ACHN (cell line): ENCODE data around the gene MAML2.
A peak's percentile ranks its signal among the peaks of the same experiment; 100 is the strongest.

Experiments
- DNase-seq: peaks from one replicate; pipeline ENCODE4 v3.0.0-alpha.2; 2015
- in situ Hi-C: cut with HindIII; loops from 2 replicates; pipeline ENCODE4 v1.10.0; 2017; ENCODE audit warnings: low sequenced_read_pairs, low pct_ligation_motif_present, low pct_unique_long_range_greater_than_20kb

MAML2 gene

GRCh38 chr11:96057502-96057901 lies 285.5 kb downstream of the MAML2 start:
- no peak for DNase-seq
- in situ Hi-C loops = no loop called here

- in situ Hi-C loops = no loop called here
- DNase-seq = no peak
Observed at GRCh38 chr11:96056576-96056975, 286.4 kb downstream of the MAML2 start.

DNA sequence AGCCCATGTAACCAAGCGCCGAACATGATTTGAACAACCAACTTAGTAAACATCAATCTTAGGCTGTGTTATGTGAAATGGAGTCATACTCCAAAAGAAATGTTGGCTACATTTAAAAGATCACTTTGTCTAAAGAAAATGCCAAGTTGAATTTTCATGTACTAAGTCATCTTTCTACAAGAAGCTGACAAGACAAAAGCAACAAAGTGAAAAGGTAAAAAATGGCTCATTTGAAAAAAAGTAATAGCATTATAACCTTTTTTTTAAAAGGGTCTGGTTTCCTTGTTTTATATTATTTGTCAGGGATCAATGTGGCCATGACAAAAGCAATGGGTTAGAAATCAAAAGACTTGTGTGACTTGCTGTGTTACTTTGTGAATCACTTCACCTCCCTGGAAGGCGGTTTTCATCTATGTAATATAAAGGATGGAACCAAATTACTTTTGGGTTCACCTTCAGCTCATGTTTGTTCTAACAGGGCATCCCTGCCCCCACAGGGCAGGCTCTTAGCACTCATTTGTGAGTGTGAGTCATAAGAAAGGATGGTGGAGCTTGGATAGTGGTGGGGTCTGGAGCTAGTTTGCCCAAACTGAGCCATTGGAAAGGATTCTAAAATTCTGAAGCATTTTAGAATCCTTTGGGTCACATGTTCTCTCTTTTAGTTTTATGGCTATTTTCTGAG lies 287.1 kb downstream of the MAML2 start:
- peak; percentile 25 for DNase-seq
- in situ Hi-C loops = no loop called here

DNA sequence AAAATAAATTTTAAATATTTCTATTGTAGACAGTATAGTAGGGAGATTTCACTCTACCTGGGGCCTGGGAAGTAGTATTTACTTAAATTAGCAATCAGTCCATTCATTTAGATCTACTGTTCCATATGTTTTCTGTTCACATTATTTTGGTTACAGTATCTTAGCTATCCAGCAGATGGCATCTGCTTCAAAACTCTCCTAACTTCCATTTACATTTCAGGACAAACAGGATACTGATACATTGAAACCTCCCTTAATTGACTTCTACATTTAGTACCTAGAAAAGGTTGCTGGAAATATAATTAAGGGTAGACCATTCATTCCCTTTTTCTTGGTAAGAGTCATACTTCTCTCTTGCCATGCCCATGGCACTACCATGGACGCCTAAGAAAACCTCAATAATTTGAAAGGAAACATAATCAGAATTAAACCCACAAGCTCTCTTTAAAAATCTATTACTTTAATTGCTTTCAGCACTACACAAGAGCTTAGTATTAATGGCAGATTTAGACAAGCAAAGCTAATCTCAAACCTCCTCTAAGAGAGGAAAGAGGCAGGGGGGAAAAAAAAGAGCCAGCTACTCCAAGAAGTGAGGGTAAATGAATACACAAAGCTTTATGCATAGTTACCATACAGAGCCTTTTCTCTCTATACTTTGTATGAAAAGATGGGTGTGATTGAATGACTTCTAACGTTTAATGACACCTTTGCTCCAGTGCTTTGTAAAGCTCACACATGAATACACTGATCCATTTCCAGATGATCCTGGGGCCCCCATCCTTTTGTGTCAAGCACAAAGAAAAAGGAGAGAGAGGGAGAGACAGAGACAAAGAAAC lies 287.9 kb downstream of the MAML2 start:
- in situ Hi-C loops = no loop called here

GRCh38 chr11:96052921-96053651 lies 289.9 kb downstream of the MAML2 start:
- DNase-seq = peak; percentile 40
- in situ Hi-C loops = no loop called here

More for the DNA sequence above, 287.9 kb downstream of the MAML2 start:
- peak; percentile 52 for DNase-seq

- in situ Hi-C loops = no loop called here
- DNase-seq = no peak
Observed at GRCh38 chr11:96051820-96052219, 291.2 kb downstream of the MAML2 start.

DNA sequence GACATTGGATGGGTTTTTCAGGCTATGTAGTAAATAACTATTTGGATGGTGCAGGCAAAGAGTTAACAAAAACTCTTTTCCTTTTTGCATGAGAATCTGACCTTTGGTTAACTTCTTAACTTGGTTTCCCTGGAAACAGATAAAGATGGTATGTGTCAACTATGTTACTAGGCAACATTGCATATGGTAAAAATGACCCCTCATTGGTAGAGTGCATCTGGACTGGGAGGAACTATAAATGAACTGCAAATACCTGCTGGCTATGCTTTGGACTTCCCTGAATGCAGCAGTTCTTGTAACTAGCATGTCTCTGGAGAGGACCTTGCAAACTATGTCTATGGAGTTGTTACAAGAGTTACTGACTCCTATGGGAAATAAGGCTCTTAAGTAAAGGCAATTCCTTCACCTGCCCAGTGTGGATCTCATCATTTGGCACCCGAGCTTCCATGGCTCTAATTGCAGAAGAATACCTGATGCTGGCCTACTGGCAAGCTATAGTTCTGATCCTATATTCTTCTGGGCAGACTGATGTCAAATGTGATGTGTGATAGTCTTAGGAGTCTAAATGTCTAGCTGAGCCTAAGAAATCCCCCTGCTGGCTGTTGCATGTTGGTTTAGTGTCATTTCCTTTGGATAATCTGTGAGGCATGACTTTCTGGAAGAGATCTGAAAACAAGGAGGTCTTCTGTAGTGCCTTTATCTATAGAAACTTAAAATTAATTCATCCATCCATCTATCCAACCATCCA lies 292.4 kb downstream of the MAML2 start:
- in situ Hi-C loops = no loop called here
- peak; percentile 18 for DNase-seq

- DNase-seq = no peak
- in situ Hi-C loops = no loop called here
Observed at GRCh38 chr11:96049426-96049825, 293.6 kb downstream of the MAML2 start.

- DNase-seq = peak; percentile 51
- in situ Hi-C loops = no loop called here
Observed at GRCh38 chr11:96045622-96046456, 297.2 kb downstream of the MAML2 start.

DNA sequence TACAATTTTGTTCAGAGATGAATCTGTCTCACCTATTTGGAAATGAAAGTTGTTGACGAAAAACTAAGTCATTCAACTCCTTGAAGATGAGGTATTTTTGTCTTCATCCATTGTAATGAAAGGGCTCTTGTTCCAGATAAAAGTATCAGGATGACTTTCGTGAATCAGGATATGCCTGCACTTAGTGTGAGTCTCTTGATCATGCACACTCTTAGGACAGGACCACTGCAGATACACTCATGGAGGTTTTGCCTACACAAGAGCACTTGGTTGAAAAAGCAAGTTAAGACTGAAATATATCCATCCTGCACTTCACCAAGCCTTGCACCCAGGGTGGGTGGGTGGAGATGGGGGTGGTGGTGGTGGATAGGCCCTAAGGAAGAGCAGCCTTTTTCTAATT lies 298.2 kb downstream of the MAML2 start:
- in situ Hi-C loops = no loop called here
- DNase-seq = no peak

DNA sequence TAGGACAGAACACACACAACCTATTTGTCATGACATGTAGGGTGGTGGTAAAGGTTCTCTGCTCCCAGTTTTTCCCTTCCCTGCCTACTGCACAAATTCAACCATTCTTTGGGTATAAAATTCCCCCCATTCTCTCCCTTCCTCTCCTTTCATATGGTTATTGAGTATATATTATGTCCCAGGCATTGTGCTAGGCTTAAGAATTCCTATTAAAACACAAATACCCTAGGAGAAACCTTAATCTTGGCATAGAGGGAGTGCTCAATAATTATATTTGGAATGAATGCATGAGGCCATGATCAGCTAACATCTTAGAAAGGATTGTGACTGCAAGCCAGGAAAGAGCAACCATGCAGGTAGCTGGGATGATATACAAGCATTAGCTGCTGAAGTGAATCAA lies 298.7 kb downstream of the MAML2 start:
- in situ Hi-C loops = no loop called here
- no peak for DNase-seq

DNA sequence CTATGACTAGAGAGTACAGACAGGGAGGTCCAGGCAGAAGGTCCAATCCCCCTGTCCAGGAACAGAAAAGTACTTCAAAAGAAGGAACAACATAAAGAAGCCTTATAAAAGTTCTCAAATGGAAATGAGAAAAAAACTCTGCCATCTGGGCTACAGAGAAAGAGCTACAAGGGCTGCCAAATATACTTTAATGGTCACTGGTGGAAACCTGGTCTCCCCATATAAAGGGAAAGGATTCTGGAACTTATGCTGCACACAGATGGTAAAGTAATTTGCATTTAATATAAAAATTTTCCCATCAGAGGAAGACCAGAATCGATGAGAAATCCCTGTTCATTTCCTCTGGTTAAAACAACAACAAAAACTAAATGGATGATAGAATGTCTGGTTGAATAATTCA lies 299.7 kb downstream of the MAML2 start:
- in situ Hi-C loops = no loop called here
- DNase-seq = no peak

GRCh38 chr11:96038046-96038445 lies 304.9 kb downstream of the MAML2 start:
- in situ Hi-C loops = no loop called here
- DNase-seq = no peak

- no peak for DNase-seq
- in situ Hi-C loops = no loop called here
Observed at GRCh38 chr11:96037405-96037949, 305.5 kb downstream of the MAML2 start.

- in situ Hi-C loops = no loop called here
- no peak for DNase-seq
Observed at GRCh38 chr11:96036863-96037262, 306.1 kb downstream of the MAML2 start.

GRCh38 chr11:96035740-96036078 lies 307.3 kb downstream of the MAML2 start:
- no peak for DNase-seq
- in situ Hi-C loops = no loop called here

- in situ Hi-C loops = no loop called here
- DNase-seq = no peak
Observed at GRCh38 chr11:96035031-96035739, 307.8 kb downstream of the MAML2 start.
